Liver (tissue), 9 donors: ENCODE measurements around the gene HDGFL1. TPM values are rescaled to one million over a fixed set of nuclear protein-coding genes. Genes with fewer than 3 reads are reported as not detected.

Source experiments
- DNase-seq: peaks from one replicate; pipeline ENCODE4 v3.0.0-alpha.2; 2017; ENCODE audit warnings: low spot score
- H3K27ac ChIP-seq, 2 donors: one replicate each; pipeline ENCODE4 v1.7.0; 2013; ENCODE audit warnings: inconsistent platforms in 2 of 2, low read length in 2 of 2, control low read depth in 1 of 2, low read depth in 1 of 2, mild to moderate bottlenecking in 1 of 2
- H3K27me3 ChIP-seq, 4 donors: one replicate each; pipeline versions ENCODE4 v1.6.1 to v1.7.0; 2013; ENCODE audit warnings: low read length in 3 of 4, inconsistent platforms in 1 of 4, mild to moderate bottlenecking in 1 of 4, moderate library complexity in 1 of 4; ENCODE audit not compliant: control insufficient read depth in 4 of 4, insufficient read depth in 4 of 4
- H3K36me3 ChIP-seq, 4 donors: one replicate each; pipeline versions ENCODE4 v1.6.1 to v1.7.0; 2013; ENCODE audit warnings: low read length in 3 of 4, mild to moderate bottlenecking in 3 of 4, low read depth in 1 of 4, moderate library complexity in 1 of 4; ENCODE audit not compliant: control insufficient read depth in 4 of 4, insufficient read depth in 3 of 4
- H3K4me1 ChIP-seq, 4 donors: one replicate each; pipeline versions ENCODE4 v1.6.1 to v1.7.0; 2013; ENCODE audit warnings: low read length in 3 of 4, mild to moderate bottlenecking in 3 of 4, moderate library complexity in 1 of 4; ENCODE audit not compliant: control insufficient read depth in 4 of 4, insufficient read depth in 4 of 4
- H3K4me3 ChIP-seq, 3 donors: one replicate each; pipeline versions ENCODE4 v1.6.1 to v1.7.0; 2013; ENCODE audit warnings: low read length in 3 of 3, control low read depth in 1 of 3, low read depth in 1 of 3, mild to moderate bottlenecking in 1 of 3
- H3K9ac ChIP-seq, 2 donors: one replicate each; pipeline ENCODE4 v1.7.0; 2013; ENCODE audit warnings: low read length in 2 of 2, mild to moderate bottlenecking in 2 of 2, moderate library complexity in 2 of 2, control low read depth in 1 of 2, low read depth in 1 of 2
- H3K9me3 ChIP-seq, 4 donors: one replicate each; pipeline versions ENCODE4 v1.6.1 to v1.7.0; 2013; ENCODE audit warnings: low read length in 3 of 4; ENCODE audit not compliant: control insufficient read depth in 4 of 4
- EGR1 ChIP-seq, 2 donors: IDR thresholded peaks; 2 replicates each; pipeline ENCODE4 v1.6.1; 2016 to 2018; ENCODE audit warnings: antibody characterized with exemption in 2 of 2, low read depth in 2 of 2
- FOXA1 ChIP-seq: IDR thresholded peaks from 2 replicates; pipeline ENCODE4 v1.6.1; 2016; ENCODE audit warnings: antibody characterized with exemption
- FOXA2 ChIP-seq: IDR thresholded peaks from 2 replicates; pipeline ENCODE4 v1.6.1; 2016; ENCODE audit warnings: antibody characterized with exemption
- GABPA ChIP-seq, 2 donors: IDR thresholded peaks in 1 of 2; conservative IDR thresholded peaks in 1 of 2; 2 replicates each; pipeline ENCODE4 v1.6.1; 2016; ENCODE audit warnings: antibody characterized with exemption in 2 of 2, mild to moderate bottlenecking in 1 of 2, moderate library complexity in 1 of 2
- HNF4A ChIP-seq, 2 donors: conservative IDR thresholded peaks; 2 replicates each; pipeline ENCODE4 v1.6.1; 2016; ENCODE audit warnings: antibody characterized with exemption in 2 of 2, mild to moderate bottlenecking in 2 of 2
- HNF4G ChIP-seq: IDR thresholded peaks from 2 replicates; pipeline ENCODE4 v1.6.1; 2016; ENCODE audit warnings: antibody characterized with exemption
- JUND ChIP-seq, 2 donors: IDR thresholded peaks; 2 replicates each; pipeline ENCODE4 v1.6.1; 2016; ENCODE audit warnings: antibody characterized with exemption in 2 of 2
- NR2F2 ChIP-seq: IDR thresholded peaks from 2 replicates; pipeline ENCODE4 v1.6.1; 2016; ENCODE audit warnings: antibody characterized with exemption
- RAD21 ChIP-seq, 2 donors: IDR thresholded peaks; 2 replicates each; pipeline ENCODE4 v1.6.1; 2016; ENCODE audit warnings: antibody characterized with exemption in 2 of 2, mild to moderate bottlenecking in 2 of 2
- RXRA ChIP-seq, 2 donors: IDR thresholded peaks; 2 replicates each; pipeline ENCODE4 v1.6.1; 2017 to 2018; ENCODE audit warnings: antibody characterized with exemption in 2 of 2, mild to moderate bottlenecking in 1 of 2
- SP1 ChIP-seq: IDR thresholded peaks from 2 replicates; pipeline ENCODE4 v1.6.1; 2018; ENCODE audit warnings: antibody characterized with exemption, mild to moderate bottlenecking
- TAF1 ChIP-seq: conservative IDR thresholded peaks from 2 replicates; pipeline ENCODE4 v1.6.1; 2016; ENCODE audit warnings: antibody characterized with exemption, mild to moderate bottlenecking
- WGBS: extraction: QIAGEN DNeasy Blood & Tissue Kit; methylation state at CpG from one replicate; pipeline ENCODE4 v1.1.7; 2013; 5-methylcytosine and 5-hydroxymethylcytosine counted together
- polyA plus RNA-seq, 2 donors: library from polyadenylated mRNA; stranded (reverse) in 1 of 2; unstranded in 1 of 2; fragments of 200-250 nt in 1 of 2; fragments of >200 nt in 1 of 2; fragmentation: Nextera tagmentation in 1 of 2; extraction: Ambion mirVana in 1 of 2; gene quantifications; one replicate each; pipeline versions ENCODE4 v1.2.1 to v1.2.3, GENCODE V29; 2013 to 2015
- total RNA-seq, 2 donors: library from RNA; depleted of rRNA; stranded (reverse); fragments of >200 nt; gene quantifications; one replicate each; pipeline ENCODE4 v1.2.3, GENCODE V29; 2014
- TF ChIP-seq, protein P1 (sequence below): IDR thresholded peaks from 2 replicates; pipeline ENCODE4 v1.6.1; 2016; ENCODE audit warnings: antibody characterized with exemption
- TF ChIP-seq, protein P2 (sequence below): IDR thresholded peaks from 2 replicates; pipeline ENCODE4 v1.6.1; 2016; ENCODE audit warnings: antibody characterized with exemption, mild to moderate bottlenecking
- TF ChIP-seq, protein P3 (sequence below): IDR thresholded peaks from 2 replicates; pipeline ENCODE4 v1.6.1; 2016; ENCODE audit warnings: antibody characterized with exemption
- TF ChIP-seq, protein P4 (sequence below): fragments of 150-350 bp; IDR thresholded peaks from 2 replicates; pipeline ENCODE4 v1.5.1; 2017; ENCODE audit warnings: improper control_type of control experiment, low read depth, low read length; ENCODE audit not compliant: missing input control
- TF ChIP-seq, protein P5 (sequence below): IDR thresholded peaks from 2 replicates; pipeline ENCODE4 v1.6.1; 2016; ENCODE audit warnings: antibody characterized with exemption
- donor health status: healthy.
- donor health status: healthy.
- donor health status: healthy.
- donor health status: healthy.
- donor health status: healthy.

Gene HDGFL1
- total and polyA plus RNA-seq, 4 donors, result not detected

DNA sequence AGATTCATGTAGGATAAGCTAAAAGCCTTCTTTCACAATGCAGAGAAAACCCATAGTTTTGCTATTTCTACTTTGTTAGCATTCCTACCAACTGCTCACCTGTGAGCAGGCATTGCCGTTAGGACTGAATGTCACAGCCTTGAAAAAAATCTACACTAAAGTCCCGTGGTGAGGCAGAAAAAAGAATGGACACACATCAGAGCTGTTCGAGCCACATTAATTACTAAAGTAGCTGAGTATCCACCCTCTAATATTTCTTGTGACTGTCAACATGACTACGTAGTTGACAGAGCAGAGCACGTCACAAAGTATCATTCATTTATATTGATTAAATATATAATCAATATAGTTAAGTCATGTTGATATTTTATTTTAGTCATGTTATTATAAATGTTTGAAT is 10.1 kb downstream of the HDGFL1 start:
- TF ChIP-seq FOXA1 (no peak), TAF1 (no peak), GABPA (IDR thresholded peaks at IDR 0.05 in 1 of 2, conservative IDR thresholded peaks at IDR 0.05 in 1 of 2) (no peak), HNF4A (conservative IDR thresholded peaks at IDR 0.05) (no peak), SP1 (no peak), HNF4G (no peak), RXRA (IDR thresholded peaks at IDR 0.05) (no peak), RAD21 (IDR thresholded peaks at IDR 0.05) (no peak), NR2F2 (no peak), JUND (IDR thresholded peaks at IDR 0.05) (no peak), EGR1 (IDR thresholded peaks at IDR 0.05; ENCODE audit: low read depth in 2 of 2) (no peak)
- TF ChIP-seq, protein P1, sequence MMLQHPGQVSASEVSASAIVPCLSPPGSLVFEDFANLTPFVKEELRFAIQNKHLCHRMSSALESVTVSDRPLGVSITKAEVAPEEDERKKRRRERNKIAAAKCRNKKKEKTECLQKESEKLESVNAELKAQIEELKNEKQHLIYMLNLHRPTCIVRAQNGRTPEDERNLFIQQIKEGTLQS, result no peak
- TF ChIP-seq, protein P2, sequence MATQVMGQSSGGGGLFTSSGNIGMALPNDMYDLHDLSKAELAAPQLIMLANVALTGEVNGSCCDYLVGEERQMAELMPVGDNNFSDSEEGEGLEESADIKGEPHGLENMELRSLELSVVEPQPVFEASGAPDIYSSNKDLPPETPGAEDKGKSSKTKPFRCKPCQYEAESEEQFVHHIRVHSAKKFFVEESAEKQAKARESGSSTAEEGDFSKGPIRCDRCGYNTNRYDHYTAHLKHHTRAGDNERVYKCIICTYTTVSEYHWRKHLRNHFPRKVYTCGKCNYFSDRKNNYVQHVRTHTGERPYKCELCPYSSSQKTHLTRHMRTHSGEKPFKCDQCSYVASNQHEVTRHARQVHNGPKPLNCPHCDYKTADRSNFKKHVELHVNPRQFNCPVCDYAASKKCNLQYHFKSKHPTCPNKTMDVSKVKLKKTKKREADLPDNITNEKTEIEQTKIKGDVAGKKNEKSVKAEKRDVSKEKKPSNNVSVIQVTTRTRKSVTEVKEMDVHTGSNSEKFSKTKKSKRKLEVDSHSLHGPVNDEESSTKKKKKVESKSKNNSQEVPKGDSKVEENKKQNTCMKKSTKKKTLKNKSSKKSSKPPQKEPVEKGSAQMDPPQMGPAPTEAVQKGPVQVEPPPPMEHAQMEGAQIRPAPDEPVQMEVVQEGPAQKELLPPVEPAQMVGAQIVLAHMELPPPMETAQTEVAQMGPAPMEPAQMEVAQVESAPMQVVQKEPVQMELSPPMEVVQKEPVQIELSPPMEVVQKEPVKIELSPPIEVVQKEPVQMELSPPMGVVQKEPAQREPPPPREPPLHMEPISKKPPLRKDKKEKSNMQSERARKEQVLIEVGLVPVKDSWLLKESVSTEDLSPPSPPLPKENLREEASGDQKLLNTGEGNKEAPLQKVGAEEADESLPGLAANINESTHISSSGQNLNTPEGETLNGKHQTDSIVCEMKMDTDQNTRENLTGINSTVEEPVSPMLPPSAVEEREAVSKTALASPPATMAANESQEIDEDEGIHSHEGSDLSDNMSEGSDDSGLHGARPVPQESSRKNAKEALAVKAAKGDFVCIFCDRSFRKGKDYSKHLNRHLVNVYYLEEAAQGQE, result no peak
- TF ChIP-seq, protein P3, sequence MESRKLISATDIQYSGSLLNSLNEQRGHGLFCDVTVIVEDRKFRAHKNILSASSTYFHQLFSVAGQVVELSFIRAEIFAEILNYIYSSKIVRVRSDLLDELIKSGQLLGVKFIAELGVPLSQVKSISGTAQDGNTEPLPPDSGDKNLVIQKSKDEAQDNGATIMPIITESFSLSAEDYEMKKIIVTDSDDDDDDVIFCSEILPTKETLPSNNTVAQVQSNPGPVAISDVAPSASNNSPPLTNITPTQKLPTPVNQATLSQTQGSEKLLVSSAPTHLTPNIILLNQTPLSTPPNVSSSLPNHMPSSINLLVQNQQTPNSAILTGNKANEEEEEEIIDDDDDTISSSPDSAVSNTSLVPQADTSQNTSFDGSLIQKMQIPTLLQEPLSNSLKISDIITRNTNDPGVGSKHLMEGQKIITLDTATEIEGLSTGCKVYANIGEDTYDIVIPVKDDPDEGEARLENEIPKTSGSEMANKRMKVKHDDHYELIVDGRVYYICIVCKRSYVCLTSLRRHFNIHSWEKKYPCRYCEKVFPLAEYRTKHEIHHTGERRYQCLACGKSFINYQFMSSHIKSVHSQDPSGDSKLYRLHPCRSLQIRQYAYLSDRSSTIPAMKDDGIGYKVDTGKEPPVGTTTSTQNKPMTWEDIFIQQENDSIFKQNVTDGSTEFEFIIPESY, result no peak
- TF ChIP-seq, protein P4, sequence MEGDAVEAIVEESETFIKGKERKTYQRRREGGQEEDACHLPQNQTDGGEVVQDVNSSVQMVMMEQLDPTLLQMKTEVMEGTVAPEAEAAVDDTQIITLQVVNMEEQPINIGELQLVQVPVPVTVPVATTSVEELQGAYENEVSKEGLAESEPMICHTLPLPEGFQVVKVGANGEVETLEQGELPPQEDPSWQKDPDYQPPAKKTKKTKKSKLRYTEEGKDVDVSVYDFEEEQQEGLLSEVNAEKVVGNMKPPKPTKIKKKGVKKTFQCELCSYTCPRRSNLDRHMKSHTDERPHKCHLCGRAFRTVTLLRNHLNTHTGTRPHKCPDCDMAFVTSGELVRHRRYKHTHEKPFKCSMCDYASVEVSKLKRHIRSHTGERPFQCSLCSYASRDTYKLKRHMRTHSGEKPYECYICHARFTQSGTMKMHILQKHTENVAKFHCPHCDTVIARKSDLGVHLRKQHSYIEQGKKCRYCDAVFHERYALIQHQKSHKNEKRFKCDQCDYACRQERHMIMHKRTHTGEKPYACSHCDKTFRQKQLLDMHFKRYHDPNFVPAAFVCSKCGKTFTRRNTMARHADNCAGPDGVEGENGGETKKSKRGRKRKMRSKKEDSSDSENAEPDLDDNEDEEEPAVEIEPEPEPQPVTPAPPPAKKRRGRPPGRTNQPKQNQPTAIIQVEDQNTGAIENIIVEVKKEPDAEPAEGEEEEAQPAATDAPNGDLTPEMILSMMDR, result no peak
- TF ChIP-seq, protein P5, sequence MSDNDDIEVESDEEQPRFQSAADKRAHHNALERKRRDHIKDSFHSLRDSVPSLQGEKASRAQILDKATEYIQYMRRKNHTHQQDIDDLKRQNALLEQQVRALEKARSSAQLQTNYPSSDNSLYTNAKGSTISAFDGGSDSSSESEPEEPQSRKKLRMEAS, result no peak
- Histone ChIP-seq H3K4me1 (no peaks in the 10 kb centered on the region), H3K4me3 (no peak overlapping the region), H3K27me3 (no peaks in the 10 kb centered on the region), H3K9ac (no peak overlapping the region), H3K9me3 (no peaks in the 10 kb centered on the region), H3K36me3 (no peaks in the 10 kb centered on the region), H3K27ac (no peak overlapping the region)
- no peak for DNase-seq
- 78% methylated on average over 5 of the region's 5 CpGs for WGBS

DNA sequence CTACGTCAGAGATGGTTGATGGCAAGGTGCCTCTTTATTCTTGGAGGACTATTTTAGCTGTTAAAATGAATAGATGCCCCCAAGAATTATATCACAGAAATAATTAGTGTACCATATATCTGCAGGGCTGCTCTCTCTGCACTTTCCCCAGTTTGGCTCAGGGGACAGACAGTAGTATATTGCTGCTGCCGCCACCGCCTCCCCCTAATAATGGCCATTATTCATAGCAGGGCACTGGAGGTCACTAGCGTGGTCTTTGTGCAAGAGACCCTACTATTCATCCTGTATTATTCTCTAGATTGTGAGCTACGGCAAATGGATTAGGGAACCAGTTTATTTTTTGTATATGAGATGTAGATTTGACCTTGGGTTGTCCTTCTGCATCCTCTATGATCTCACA is 11.0 kb downstream of the HDGFL1 start:
- Histone ChIP-seq H3K36me3 (no peaks in the 10 kb centered on the region), H3K27me3 (no peaks in the 10 kb centered on the region), H3K4me1 (no peaks in the 10 kb centered on the region), H3K9me3 (no peaks in the 10 kb centered on the region), H3K9ac (no peak overlapping the region), H3K27ac (no peak overlapping the region), H3K4me3 (no peak overlapping the region)
- 87% methylated on average over 5 of the region's 5 CpGs for WGBS
- DNase-seq, result no peak
- TF ChIP-seq, protein P1, result no peak
- TF ChIP-seq SP1 (no peak), TAF1 (no peak), RAD21 (IDR thresholded peaks at IDR 0.05) (no peak), FOXA1 (no peak), NR2F2 (no peak), FOXA2 (no peak), HNF4G (no peak), EGR1 (IDR thresholded peaks at IDR 0.05; ENCODE audit: low read depth in 2 of 2) (no peak), JUND (IDR thresholded peaks at IDR 0.05) (no peak), RXRA (IDR thresholded peaks at IDR 0.05) (no peak), GABPA (IDR thresholded peaks at IDR 0.05 in 1 of 2, conservative IDR thresholded peaks at IDR 0.05 in 1 of 2) (no peak)
- TF ChIP-seq, protein P3, result no peak
- TF ChIP-seq, protein P5, result no peak
- TF ChIP-seq, protein P4, result no peak
